Astrocyte of the cerebellum (primary cell): ENCODE data around the gene HK1.
"Not testable (repeated sequence)": the region's sequence is repeated elsewhere in the genome, so short reads cannot be mapped to it uniquely, and the experiment has no call there.

Experiments
- DNase-seq: peaks from one replicate; pipeline ENCODE4 v3.0.0-alpha.2; 2011; ENCODE audit warnings: low read depth
- H3K4me3 ChIP-seq: 2 replicates; pipeline ENCODE4 v1.5.1; 2011; ENCODE audit warnings: mild to moderate bottlenecking, low read depth, low read length, moderate library complexity
- in situ Hi-C: cut with HindIII; loops from 2 replicates; pipeline ENCODE4 v1.10.0; 2017; ENCODE audit warnings: low sequenced_read_pairs
- TF ChIP-seq, protein P1 (sequence below): IDR thresholded peaks from 2 replicates; pipeline ENCODE4 v1.5.1; 2012; ENCODE audit warnings: low read length, low read depth, moderate library complexity, mild to moderate bottlenecking; ENCODE audit errors: missing control alignments

Gene HK1

DNA sequence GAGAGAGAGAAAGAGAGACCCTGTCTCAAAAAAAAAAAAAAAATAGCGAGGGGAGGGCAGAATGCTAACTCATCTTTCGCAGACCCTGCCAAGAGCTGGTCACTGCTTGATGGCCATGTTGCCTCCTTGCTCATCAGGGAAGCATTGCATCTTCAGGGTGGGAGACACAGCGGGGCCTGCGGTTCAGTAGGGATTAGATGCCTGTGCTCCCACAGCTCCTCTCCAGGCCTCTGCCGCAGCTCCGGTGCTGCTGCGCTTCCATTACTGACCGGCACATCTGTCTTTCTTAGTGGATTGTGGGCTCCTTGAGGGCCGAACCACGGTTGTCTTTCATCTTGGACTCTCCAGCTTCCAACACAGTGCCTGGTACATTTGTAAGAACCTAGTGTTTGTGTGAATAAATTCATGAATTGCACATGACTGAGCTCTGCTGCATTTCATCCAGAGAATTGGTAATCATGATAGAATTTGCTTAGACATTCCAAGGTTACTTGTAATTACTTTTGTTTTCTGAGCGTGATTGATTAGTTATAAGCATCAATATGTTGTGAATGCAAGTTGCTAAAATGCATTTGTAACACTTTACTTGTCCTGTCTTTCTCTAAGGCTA, 16.8 kb downstream of the HK1 start:
- in situ Hi-C loops, result no loop called here
- TF ChIP-seq, protein P1, sequence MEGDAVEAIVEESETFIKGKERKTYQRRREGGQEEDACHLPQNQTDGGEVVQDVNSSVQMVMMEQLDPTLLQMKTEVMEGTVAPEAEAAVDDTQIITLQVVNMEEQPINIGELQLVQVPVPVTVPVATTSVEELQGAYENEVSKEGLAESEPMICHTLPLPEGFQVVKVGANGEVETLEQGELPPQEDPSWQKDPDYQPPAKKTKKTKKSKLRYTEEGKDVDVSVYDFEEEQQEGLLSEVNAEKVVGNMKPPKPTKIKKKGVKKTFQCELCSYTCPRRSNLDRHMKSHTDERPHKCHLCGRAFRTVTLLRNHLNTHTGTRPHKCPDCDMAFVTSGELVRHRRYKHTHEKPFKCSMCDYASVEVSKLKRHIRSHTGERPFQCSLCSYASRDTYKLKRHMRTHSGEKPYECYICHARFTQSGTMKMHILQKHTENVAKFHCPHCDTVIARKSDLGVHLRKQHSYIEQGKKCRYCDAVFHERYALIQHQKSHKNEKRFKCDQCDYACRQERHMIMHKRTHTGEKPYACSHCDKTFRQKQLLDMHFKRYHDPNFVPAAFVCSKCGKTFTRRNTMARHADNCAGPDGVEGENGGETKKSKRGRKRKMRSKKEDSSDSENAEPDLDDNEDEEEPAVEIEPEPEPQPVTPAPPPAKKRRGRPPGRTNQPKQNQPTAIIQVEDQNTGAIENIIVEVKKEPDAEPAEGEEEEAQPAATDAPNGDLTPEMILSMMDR, result no peak
- DNase-seq, result no peak
- no peak overlapping the region for H3K4me3 ChIP-seq

DNA sequence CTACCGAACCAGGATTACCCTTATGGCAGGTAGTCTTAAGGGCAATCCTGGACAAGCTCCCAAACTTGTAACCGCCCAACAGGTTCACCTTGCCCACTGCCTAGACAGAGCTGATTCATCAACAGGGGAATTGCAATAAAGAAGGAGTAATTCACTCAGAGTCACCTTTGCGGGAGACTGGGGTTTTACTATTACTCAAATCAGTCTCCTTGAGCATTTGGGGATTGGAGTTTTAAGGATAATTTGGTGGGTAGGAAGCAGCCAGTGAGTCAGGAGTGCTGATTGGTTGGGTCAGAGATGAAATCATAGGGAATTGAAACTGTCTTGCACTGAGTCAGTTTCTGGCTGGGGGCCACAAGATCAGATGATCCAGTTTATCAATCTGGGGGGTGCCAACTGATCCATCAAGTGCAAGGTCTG, 25.3 kb downstream of the HK1 start:
- DNase-seq, result no peak
- TF ChIP-seq, protein P1, result no peak
- in situ Hi-C loops, result no loop called here
- H3K4me3 ChIP-seq, result no peak overlapping the region

DNA sequence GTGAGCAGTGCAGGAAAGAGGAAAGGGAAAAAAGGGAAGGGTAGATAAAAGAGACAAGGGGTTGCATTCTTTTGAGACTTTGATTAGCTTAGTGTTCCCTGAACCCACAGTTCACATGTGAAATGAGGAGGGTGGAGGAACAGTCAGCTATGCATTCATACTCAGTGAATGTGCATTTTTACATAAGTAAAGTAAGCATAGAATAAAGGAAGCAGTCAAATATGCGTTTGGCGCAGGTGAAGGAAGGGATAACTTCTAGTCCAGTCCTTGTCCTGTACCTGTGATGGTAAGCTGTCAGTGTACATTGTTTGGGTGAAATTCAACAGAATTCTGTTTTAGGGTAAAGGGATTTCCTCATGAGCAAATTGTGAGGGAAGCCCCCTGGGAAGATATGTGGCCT, 28.1 kb downstream of the HK1 start:
- in situ Hi-C loops, result no loop called here
- TF ChIP-seq, protein P1, result no peak
- no peak for DNase-seq
- no peak overlapping the region for H3K4me3 ChIP-seq

DNA sequence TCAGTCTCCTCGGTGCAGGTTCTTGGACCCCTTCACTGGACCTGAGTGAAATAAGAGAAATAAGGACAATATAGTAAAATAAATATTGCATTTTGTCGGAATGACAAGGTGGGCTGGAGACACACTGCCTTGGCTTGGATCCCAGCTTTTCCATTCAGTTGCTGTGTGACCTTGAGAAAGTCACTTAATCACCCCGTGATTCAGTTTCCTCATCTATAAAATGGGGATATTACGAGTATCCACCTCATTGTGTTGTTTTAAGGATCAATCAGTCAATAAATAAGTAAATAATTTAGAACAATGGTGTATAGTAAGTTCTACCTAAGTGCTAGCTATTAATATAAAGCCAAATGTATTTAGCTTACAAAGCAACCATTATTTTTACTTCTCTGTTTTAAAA, 29.1 kb downstream of the HK1 start:
- TF ChIP-seq, protein P1, result no peak
- H3K4me3 ChIP-seq, result no peak overlapping the region
- in situ Hi-C loops, result no loop called here
- DNase-seq, result no peak

DNA sequence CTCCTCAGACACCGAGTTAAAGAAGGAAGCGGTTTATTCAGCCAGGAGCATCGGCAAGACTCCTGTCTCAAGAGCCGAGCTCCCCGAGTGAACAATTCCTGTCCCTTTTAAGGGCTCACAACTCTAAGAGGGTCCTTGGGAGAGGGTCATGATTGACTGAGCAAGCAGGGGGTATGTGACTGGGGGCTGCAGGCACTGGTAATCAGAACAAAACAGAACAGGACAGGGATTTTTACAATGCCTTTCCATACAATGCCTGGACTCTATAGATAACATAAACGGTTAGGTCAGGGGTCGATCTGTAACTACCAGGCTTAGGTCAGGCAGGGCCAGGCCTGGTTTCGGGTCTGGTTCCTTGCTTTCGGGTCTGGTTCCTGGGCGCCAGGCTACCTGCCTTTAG, 30.0 kb downstream of the HK1 start:
- in situ Hi-C loops, DNase-seq, H3K4me3 ChIP-seq: not testable (repeated sequence)

DNA sequence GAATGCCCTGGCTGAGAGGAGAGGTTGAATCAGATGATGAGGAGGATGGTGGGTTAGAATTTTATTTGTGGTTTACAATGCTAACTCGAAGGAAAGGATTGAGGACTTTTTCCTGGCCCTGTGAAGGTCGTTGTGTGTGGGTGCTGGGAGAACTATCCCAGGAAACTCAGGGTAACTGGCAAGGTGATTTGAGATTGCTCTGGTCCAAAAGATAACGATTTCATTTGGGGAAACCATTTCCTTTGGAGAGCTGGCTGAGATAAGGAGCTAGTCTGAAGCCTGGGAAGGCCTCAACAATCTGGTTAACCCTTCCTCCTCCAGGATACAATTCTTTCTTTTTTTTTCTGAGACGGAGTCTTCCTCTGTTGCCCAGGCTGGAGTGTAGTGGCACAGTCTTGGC, 33.0 kb downstream of the HK1 start:
- TF ChIP-seq, protein P1, result no peak
- no peak overlapping the region for H3K4me3 ChIP-seq
- in situ Hi-C loops, result no loop called here
- no peak for DNase-seq

DNA sequence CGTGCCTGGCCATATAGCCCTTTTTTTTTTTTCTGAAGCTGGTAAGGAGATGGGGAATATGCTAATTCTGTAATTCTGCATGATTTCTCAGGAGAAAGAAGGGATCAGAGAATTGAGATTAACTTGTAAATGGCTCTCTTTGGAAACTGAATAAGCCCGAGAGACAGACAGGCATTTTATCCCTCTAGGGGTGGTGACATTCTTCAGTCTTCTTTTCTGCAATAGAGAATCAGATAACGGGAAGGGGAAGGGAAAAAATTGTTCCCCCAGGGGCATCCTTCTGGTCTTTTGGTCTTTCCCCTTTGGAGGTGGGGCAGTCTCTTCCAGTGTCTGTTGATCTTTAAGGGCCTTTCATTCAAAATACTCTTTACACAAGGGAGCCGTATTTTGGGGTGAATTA, 34.2 kb downstream of the HK1 start:
- in situ Hi-C loops, result no loop called here
- H3K4me3 ChIP-seq, result no peak overlapping the region
- DNase-seq, result no peak
- TF ChIP-seq, protein P1, result no peak
